ENCODE measurements around the gene PPFIA4.

Gene PPFIA4

DNA sequence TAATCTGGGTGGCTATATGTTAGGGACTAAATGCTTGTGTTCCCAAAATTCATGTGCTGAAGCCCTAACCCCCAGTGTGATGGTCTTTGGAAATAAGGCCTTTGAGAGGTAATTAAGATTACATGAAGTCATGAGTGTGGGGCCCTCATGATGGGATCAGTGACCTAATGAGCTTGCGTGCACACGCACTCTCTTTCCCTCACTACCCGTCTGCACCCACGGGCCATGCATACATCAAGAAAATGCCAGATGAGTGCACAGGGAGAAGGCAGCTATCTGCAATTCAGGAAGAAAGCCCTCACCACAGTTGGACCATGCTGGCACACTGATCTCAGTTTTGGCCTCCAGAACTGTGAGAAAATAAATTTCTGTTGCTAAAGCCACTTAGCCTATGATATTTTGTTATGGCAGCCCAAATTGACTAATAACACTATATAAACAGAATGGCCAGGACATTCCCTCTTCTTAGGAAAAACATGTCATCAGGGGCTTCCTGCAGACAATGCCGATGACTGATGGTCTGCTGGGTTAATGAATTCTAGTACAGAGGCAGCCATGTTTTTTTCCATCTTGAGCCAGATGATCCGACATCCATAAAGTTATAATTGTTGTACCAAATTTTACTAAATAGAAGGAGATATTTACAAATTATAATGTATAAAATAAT, 77.7 kb downstream of the PPFIA4 start:
- H2AFZ ChIP-seq (ENCODE audit: low read depth), result no peak overlapping the region
- H3K27ac ChIP-seq, result no peak overlapping the region
- TF ChIP-seq, protein P1, sequence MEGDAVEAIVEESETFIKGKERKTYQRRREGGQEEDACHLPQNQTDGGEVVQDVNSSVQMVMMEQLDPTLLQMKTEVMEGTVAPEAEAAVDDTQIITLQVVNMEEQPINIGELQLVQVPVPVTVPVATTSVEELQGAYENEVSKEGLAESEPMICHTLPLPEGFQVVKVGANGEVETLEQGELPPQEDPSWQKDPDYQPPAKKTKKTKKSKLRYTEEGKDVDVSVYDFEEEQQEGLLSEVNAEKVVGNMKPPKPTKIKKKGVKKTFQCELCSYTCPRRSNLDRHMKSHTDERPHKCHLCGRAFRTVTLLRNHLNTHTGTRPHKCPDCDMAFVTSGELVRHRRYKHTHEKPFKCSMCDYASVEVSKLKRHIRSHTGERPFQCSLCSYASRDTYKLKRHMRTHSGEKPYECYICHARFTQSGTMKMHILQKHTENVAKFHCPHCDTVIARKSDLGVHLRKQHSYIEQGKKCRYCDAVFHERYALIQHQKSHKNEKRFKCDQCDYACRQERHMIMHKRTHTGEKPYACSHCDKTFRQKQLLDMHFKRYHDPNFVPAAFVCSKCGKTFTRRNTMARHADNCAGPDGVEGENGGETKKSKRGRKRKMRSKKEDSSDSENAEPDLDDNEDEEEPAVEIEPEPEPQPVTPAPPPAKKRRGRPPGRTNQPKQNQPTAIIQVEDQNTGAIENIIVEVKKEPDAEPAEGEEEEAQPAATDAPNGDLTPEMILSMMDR (conservative IDR thresholded peaks at IDR 0.05; ENCODE audit: low read depth, low read length), result no peak
- H3K4me2 ChIP-seq, result no peak overlapping the region
- H3K79me2 ChIP-seq (ENCODE audit: insufficient read depth, low read depth), result no peaks in the 10 kb centered on the region
- H4K20me1 ChIP-seq (ENCODE audit: insufficient read depth), result no peaks in the 10 kb centered on the region
- H3K4me3 ChIP-seq (IDR thresholded peaks at IDR 0.05; ENCODE audit: insufficient read depth, low read depth, low read length), result no peak overlapping the region
- H3K27me3 ChIP-seq (ENCODE audit: insufficient read depth, low read depth), result no peaks in the 10 kb centered on the region
- no peaks in the 10 kb centered on the region for H3K36me3 ChIP-seq (ENCODE audit: insufficient read depth)
- H3K9ac ChIP-seq, result no peak overlapping the region
- no peaks in the 10 kb centered on the region for H3K4me1 ChIP-seq (ENCODE audit: low read depth, poor library complexity, severe bottlenecking)

DNA sequence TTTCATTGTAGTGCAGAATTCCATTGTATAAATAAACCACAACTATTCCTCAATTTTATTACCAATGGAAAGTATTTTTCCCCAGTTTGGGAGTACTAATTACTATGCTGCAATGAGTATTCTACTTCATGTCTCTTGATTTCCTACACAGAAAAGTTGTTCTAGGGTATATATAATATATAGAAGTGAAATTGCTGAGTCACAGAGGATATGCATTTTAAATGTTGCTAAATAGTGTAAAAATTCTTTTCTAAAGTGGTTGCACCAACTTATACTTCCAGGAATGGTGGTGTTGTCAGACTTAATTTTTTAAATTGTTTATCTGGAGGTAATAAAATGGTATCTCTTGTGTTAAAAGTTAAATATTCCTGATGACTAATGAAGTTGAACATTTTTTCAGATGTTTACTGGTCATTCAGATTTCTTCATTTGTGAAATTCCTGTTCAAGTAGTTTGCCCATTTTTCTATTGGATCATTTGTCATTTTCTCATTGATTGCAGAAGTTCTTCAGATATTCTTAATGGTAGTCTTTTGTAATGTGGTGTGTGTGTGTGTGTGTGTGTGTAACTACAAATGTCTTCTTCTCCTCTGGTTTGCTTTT, 78.6 kb downstream of the PPFIA4 start:
- H3K9ac ChIP-seq, result no peak overlapping the region
- H3K27me3 ChIP-seq (ENCODE audit: insufficient read depth, low read depth), result no peaks in the 10 kb centered on the region
- H3K4me3 ChIP-seq (IDR thresholded peaks at IDR 0.05; ENCODE audit: insufficient read depth, low read depth, low read length), result no peak overlapping the region
- H3K4me2 ChIP-seq, result no peak overlapping the region
- TF ChIP-seq, protein P1 (conservative IDR thresholded peaks at IDR 0.05; ENCODE audit: low read depth, low read length), result no peak
- no peaks in the 10 kb centered on the region for H3K79me2 ChIP-seq (ENCODE audit: insufficient read depth, low read depth)
- no peaks in the 10 kb centered on the region for H3K36me3 ChIP-seq (ENCODE audit: insufficient read depth)
- H4K20me1 ChIP-seq (ENCODE audit: insufficient read depth), result no peaks in the 10 kb centered on the region
- H2AFZ ChIP-seq (ENCODE audit: low read depth), result no peak overlapping the region
- no peaks in the 10 kb centered on the region for H3K4me1 ChIP-seq (ENCODE audit: low read depth, poor library complexity, severe bottlenecking)
- no peak overlapping the region for H3K27ac ChIP-seq

DNA sequence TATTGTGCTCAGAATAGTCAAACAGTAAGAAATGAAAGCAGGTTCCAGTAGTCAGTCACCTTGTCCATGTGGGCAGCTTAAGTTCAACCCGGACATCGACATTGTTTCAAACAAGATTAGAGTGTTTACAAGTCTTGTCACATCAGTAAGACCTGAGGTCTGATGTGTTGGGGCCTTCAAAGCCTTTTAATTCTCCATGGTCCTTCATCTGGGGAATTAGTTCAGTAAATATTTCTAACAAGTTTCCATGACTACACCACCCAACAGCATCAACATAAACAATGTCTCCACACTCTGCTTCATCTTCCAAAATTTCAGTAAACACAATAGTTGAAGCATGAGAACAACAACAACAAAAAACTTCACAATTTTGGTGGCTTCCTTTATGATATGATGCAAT, 86.2 kb downstream of the PPFIA4 start:
- H3K9ac ChIP-seq, result no peak overlapping the region

DNA sequence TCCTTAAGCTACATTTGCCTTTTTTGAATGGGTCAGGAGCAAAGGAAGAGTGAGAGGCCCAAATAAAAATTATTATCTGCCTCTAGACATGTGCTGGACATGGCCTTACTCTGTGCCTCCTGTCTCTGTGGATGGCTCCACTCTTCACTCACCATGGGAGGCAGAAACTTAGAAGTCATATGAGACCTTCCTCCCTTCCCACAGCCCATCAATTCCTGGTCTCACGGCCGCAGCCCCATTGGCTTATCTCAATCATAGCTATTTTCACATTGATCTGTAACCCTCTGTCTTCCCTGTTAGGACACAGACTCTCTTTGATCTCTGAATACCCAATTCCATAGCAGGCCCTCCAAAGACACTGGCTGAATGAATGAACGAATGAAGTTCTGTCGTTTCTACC, 87.0 kb downstream of the PPFIA4 start:
- H3K4me2 ChIP-seq, result no peak overlapping the region
- no peak overlapping the region for H3K27ac ChIP-seq
- no peaks in the 10 kb centered on the region for H3K36me3 ChIP-seq (ENCODE audit: insufficient read depth)
- no peak overlapping the region for H3K9ac ChIP-seq
- H2AFZ ChIP-seq (ENCODE audit: low read depth), result no peak overlapping the region
- H3K79me2 ChIP-seq (ENCODE audit: insufficient read depth, low read depth), result no peaks in the 10 kb centered on the region
- no peak overlapping the region for H3K4me3 ChIP-seq (IDR thresholded peaks at IDR 0.05; ENCODE audit: insufficient read depth, low read depth, low read length)
- TF ChIP-seq, protein P1 (conservative IDR thresholded peaks at IDR 0.05; ENCODE audit: low read depth, low read length), result no peak
- no peaks in the 10 kb centered on the region for H4K20me1 ChIP-seq (ENCODE audit: insufficient read depth)
- H3K27me3 ChIP-seq (ENCODE audit: insufficient read depth, low read depth), result no peaks in the 10 kb centered on the region
- no peaks in the 10 kb centered on the region for H3K4me1 ChIP-seq (ENCODE audit: low read depth, poor library complexity, severe bottlenecking)

More for the DNA sequence above, 86.2 kb downstream of the PPFIA4 start:
- TF ChIP-seq, protein P1 (conservative IDR thresholded peaks at IDR 0.05; ENCODE audit: low read depth, low read length), result no peak
- Histone ChIP-seq H3K4me3 (IDR thresholded peaks at IDR 0.05; ENCODE audit: insufficient read depth, low read depth, low read length) (no peak overlapping the region), H3K36me3 (ENCODE audit: insufficient read depth) (no peaks in the 10 kb centered on the region), H3K4me1 (ENCODE audit: low read depth, poor library complexity, severe bottlenecking) (no peaks in the 10 kb centered on the region), H4K20me1 (ENCODE audit: insufficient read depth) (no peaks in the 10 kb centered on the region), H2AFZ (ENCODE audit: low read depth) (no peak overlapping the region), H3K27me3 (ENCODE audit: insufficient read depth, low read depth) (no peaks in the 10 kb centered on the region), H3K27ac (no peak overlapping the region), H3K4me2 (no peak overlapping the region), H3K79me2 (ENCODE audit: insufficient read depth, low read depth) (no peaks in the 10 kb centered on the region)

Measured in KMS-11 (cell line).